NT2/D1 (cell line): Measurements from ENCODE around the gene PINK1.

Source experiments
- SUZ12 ChIP-seq: IDR thresholded peaks from 2 replicates; pipeline ENCODE4 v1.6.1; 2011; ENCODE audit not compliant: insufficient read length, insufficient read depth; ENCODE audit errors: extremely low read depth
- YY1 ChIP-seq: IDR thresholded peaks from 2 replicates; pipeline ENCODE4 v1.6.1; 2011; ENCODE audit not compliant: insufficient read length, insufficient read depth
- ZNF274 ChIP-seq: IDR thresholded peaks from 2 replicates; pipeline ENCODE4 v1.6.1; 2011; ENCODE audit warnings: mild to moderate bottlenecking, low read depth, low read length

DNA sequence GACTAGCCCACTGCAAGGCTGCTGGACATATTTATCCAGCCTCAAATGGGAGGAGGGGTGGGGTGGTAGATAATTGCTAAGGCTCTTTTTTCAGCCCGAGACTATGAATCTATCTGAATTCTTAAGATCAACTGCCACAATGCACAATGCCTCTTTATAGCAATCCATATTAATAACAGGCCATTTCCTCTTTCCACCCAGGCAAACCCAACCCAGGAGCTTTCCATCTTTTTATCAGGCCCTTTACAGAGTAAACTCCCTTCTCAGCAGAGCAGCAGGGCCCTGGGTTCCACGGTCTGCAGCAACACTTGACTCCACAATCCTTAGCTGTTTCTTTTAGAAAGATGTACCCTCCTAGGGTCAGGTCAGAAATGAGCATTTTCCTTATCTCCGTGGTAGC, 27.1 kb downstream of the PINK1 start:
- no peak for TF ChIP-seq ZNF274
- no peak for TF ChIP-seq SUZ12
- TF ChIP-seq YY1: no peak
